Ishikawa (cell line): ENCODE measurements around the gene PRKN.

Source experiments
- CEBPB ChIP-seq: IDR thresholded peaks from 2 replicates; pipeline ENCODE4 v1.6.1; 2012
- CREB1 ChIP-seq: IDR thresholded peaks from 2 replicates; pipeline ENCODE4 v1.6.1; 2012; ENCODE audit warnings: low read depth
- EGR1 ChIP-seq: IDR thresholded peaks from 2 replicates; pipeline ENCODE4 v1.6.1; 2012
- EP300 ChIP-seq: IDR thresholded peaks from 2 replicates; pipeline ENCODE4 v1.6.1; 2012; ENCODE audit warnings: borderline replicate concordance
- FOXM1 ChIP-seq: IDR thresholded peaks from 2 replicates; pipeline ENCODE4 v1.6.1; 2012; ENCODE audit warnings: low read depth, borderline replicate concordance
- NFIC ChIP-seq: IDR thresholded peaks from 2 replicates; pipeline ENCODE4 v1.6.1; 2012
- RAD21 ChIP-seq: IDR thresholded peaks from 2 replicates; pipeline ENCODE4 v1.6.1; 2012; ENCODE audit warnings: low read depth
- TAF1 ChIP-seq: IDR thresholded peaks from 2 replicates; pipeline ENCODE4 v1.6.1; 2012; ENCODE audit warnings: low read depth, mild to moderate bottlenecking
- TCF12 ChIP-seq: IDR thresholded peaks from 2 replicates; pipeline ENCODE4 v1.6.1; 2012; ENCODE audit warnings: low read depth
- TEAD4 ChIP-seq: IDR thresholded peaks from 2 replicates; pipeline ENCODE4 v1.6.1; 2012
- YY1 ChIP-seq: IDR thresholded peaks from 2 replicates; pipeline ENCODE4 v1.6.1; 2012; ENCODE audit warnings: low read depth
- ZBTB7A ChIP-seq: IDR thresholded peaks from 2 replicates; pipeline ENCODE4 v1.6.1; 2012; ENCODE audit warnings: low read depth
- TF ChIP-seq, protein P1 (sequence below): IDR thresholded peaks from 2 replicates; pipeline ENCODE4 v1.6.1; 2012; ENCODE audit warnings: low read depth, mild to moderate bottlenecking
- TF ChIP-seq, protein P2 (sequence below): IDR thresholded peaks from 2 replicates; pipeline ENCODE4 v1.6.1; 2012
- TF ChIP-seq, protein P3 (sequence below): IDR thresholded peaks from 2 replicates; pipeline ENCODE4 v1.6.1; 2012

Gene PRKN

DNA sequence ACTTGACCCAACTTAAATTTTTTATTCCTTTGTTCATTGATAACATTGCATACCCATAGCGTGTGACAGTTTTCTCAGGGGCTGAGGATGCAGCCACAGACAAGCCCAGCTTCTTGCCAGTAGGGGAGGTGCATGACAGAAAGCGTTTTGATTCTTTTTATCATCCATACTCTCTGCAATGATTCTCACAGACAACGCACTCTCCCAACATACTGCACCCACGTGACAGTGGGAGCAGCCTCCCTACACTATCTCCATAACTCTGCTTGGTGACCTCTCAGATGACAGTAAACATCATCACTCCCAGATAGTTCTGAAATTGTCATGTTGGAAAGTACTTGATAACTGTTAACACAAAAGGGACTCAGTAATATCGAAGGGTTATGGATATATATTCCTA, 972.5 kb downstream of the PRKN start:
- TF ChIP-seq TAF1 = no peak

DNA sequence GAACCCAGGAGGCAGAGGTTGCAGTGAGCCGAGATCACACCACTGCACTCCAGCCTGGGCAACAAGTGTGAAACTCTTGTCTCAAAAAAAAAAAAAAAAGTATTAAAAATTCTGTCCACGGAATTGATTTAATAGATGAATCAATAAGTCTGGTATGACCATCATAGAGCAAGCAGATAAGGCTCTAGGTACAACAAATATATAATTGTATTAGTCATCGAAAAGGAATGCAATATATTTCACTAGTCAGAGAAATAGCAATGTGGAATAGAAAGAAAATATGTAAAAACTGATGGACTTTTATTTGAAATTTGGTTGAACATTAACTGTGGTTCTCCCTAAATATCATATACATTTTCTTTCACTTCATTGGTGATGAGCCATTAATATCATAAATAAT, 976.9 kb downstream of the PRKN start:
- no peak for TF ChIP-seq RAD21
- no peak for TF ChIP-seq NFIC
- TF ChIP-seq EP300 = no peak
- no peak for TF ChIP-seq CEBPB
- TF ChIP-seq FOXM1 = no peak
- no peak for TF ChIP-seq YY1
- TF ChIP-seq ZBTB7A = no peak
- no peak for TF ChIP-seq EGR1
- no peak for TF ChIP-seq TCF12
- TF ChIP-seq CREB1 = no peak
- TF ChIP-seq, protein P1, sequence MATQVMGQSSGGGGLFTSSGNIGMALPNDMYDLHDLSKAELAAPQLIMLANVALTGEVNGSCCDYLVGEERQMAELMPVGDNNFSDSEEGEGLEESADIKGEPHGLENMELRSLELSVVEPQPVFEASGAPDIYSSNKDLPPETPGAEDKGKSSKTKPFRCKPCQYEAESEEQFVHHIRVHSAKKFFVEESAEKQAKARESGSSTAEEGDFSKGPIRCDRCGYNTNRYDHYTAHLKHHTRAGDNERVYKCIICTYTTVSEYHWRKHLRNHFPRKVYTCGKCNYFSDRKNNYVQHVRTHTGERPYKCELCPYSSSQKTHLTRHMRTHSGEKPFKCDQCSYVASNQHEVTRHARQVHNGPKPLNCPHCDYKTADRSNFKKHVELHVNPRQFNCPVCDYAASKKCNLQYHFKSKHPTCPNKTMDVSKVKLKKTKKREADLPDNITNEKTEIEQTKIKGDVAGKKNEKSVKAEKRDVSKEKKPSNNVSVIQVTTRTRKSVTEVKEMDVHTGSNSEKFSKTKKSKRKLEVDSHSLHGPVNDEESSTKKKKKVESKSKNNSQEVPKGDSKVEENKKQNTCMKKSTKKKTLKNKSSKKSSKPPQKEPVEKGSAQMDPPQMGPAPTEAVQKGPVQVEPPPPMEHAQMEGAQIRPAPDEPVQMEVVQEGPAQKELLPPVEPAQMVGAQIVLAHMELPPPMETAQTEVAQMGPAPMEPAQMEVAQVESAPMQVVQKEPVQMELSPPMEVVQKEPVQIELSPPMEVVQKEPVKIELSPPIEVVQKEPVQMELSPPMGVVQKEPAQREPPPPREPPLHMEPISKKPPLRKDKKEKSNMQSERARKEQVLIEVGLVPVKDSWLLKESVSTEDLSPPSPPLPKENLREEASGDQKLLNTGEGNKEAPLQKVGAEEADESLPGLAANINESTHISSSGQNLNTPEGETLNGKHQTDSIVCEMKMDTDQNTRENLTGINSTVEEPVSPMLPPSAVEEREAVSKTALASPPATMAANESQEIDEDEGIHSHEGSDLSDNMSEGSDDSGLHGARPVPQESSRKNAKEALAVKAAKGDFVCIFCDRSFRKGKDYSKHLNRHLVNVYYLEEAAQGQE = no peak

DNA sequence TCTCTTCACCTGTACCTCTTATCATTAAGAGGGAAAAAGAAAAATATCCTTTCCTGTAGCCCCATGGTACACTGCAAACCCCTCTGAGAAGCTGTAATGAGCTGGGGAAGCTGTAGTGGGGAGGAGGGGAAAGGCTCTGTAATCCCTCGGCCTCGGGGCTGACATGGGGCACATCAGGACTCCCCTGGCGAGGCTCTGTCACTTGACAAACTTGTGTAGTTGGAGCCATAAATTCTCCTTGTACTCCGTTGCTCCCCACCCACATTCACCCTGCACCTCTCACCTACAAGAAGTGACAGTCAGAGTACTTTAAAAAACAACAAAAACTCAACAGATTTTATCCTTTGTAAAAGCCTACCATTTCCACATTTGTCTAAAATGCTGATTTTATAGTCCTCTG, 978.0 kb downstream of the PRKN start:
- TF ChIP-seq RAD21 = no peak

DNA sequence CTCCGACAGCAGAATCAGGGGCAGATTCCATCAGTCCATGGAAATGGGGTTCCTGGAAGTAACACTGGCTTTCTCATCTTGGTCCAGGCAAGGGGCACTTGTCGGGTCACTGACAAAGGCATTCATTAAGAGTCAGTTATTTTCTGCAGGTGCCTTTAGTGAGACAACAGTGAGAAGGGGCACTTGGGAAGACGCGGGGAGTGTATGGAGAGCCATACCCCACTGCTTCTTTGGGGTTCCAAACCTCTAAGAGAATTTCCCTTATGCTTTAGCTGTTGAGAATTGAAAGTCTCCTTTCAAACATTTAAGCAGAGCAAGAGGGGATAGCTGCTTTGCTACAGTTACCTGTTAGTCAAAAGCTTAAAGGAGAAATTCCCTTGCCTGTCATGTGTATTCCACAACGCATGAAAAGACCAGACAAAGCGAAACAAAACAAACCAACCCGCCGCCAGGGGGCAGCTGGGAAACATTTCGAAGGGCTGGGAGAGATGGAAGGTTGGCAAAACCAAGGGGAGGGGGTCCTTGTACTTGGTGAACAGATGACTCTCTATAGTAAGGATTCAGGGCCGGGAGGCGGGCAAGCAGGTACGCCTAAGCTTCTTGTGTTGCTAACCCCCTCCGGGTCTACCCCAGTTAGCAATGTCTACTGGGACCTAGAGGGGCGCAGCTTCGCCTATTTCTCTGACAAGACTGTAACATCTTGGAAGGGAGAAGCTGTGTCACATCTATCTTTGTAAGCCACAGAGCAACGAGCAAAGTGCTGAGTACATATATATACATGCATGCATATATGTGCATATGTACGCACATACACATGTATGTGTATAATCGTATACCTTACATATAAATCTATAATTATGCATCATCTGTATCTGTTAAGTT, 978.8 kb downstream of the PRKN start:
- TF ChIP-seq RAD21 = peak; percentile 10; the same call in 1 of the 2 replicates
- no peak for TF ChIP-seq CREB1
- no peak for TF ChIP-seq TCF12

DNA sequence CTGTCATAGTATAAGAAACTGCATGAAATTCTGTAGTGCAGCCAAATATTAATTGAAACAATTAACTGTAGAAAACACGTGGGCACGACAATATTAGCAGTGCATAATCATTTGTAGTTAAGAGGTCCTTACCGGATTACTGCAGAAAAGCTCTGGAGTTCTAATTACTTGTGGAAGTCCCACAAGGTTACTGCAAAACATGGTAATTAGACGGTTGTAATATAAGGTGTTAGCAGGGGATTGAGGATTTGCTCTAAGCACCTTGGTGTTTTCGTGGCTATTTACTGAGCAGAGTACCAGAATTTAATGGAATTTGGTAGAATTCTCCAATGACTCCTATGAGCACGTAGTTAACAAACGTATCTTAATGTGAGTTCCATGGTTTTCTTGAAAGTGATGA, 980.1 kb downstream of the PRKN start:
- no peak for TF ChIP-seq EGR1
- no peak for TF ChIP-seq EP300
- TF ChIP-seq FOXM1 = no peak
- TF ChIP-seq NFIC = no peak
- TF ChIP-seq TAF1 = no peak
- TF ChIP-seq, protein P1 = no peak
- no peak for TF ChIP-seq ZBTB7A
- no peak for TF ChIP-seq YY1
- TF ChIP-seq RAD21 = no peak
- no peak for TF ChIP-seq TCF12
- TF ChIP-seq CEBPB = no peak
- TF ChIP-seq CREB1 = no peak
- TF ChIP-seq, protein P2, sequence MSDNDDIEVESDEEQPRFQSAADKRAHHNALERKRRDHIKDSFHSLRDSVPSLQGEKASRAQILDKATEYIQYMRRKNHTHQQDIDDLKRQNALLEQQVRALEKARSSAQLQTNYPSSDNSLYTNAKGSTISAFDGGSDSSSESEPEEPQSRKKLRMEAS = no peak
- no peak for TF ChIP-seq TEAD4
- TF ChIP-seq, protein P3, sequence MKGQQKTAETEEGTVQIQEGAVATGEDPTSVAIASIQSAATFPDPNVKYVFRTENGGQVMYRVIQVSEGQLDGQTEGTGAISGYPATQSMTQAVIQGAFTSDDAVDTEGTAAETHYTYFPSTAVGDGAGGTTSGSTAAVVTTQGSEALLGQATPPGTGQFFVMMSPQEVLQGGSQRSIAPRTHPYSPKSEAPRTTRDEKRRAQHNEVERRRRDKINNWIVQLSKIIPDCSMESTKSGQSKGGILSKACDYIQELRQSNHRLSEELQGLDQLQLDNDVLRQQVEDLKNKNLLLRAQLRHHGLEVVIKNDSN = no peak

DNA sequence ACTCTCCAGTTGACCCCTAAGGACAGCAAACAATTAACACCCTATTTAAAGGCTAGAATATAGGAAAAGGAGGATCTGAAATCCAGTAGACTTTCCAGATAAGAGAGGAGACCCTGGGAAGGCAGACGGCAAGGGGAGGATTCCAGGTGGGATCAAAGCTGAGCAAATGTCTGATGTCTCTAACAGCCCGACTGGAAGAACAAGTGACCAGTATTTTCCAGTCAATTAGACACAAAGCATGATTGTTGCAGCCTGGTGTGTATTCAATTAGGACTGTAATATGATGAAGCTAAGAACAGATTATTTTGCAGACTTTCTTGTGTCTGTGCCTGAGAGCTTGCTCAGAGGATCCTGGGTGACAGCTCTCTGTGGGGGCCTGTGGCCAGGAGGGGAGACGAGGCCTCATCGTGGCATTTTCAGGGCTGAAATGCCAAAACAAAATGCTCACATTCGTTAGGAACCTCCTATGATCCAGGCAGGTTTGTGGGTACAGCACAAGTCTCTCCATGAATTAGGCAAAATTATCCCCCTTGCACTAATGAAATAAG, 981.9 kb downstream of the PRKN start:
- TF ChIP-seq YY1 (no peak), ZBTB7A (no peak), TCF12 (no peak), TEAD4 (no peak), TAF1 (no peak), CREB1 (no peak), NFIC (no peak)
- TF ChIP-seq, protein P2 = no peak

DNA sequence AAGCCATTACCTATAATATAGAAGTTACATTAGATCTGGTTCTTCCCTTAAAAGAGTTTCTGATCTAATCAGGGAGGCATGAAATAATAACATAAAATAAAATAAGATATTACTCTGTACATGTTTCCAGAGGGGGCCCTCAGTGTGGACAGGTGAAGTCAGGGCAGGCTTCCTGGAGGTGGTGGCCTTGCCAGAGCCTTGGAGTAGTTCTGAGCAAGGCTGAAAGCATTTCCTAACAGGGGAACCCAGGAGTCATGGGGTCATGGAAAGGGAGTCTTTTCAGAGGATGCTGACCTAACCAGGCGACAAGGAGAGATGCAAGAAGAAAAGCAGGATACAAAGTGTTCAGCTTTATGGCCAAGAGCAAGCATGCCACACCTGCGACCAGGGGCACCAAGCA, 982.4 kb downstream of the PRKN start:
- TF ChIP-seq CEBPB (no peak), TEAD4 (no peak), YY1 (no peak), NFIC (no peak), EGR1 (no peak)
